GM21367 (cell line): Measurements from ENCODE around the gene CISD3.

Experiments used
- ATAC-seq: cut with Tn5 transposase; IDR thresholded peaks from one replicate; pipeline ENCODE4 v1.9.1; 2021; ENCODE audit not compliant: unreplicated experiment

CISD3 gene

GRCh38 chr17:38742411-38743308 is 12.5 kb downstream of the CISD3 start:
- ATAC-seq, result no peak

GRCh38 chr17:38743556-38744171 is 13.5 kb downstream of the CISD3 start:
- no peak for ATAC-seq

GRCh38 chr17:38745545-38745944 is 15.4 kb downstream of the CISD3 start:
- ATAC-seq, result no peak

GRCh38 chr17:38746004-38746848 is 16.1 kb downstream of the CISD3 start:
- ATAC-seq, result no peak

- ATAC-seq, result no peak
These were observed 16.8 kb downstream of the CISD3 start for GRCh38 chr17:38746849-38747462.

- ATAC-seq, result no peak
These were observed 17.5 kb downstream of the CISD3 start for GRCh38 chr17:38747463-38748148.

GRCh38 chr17:38748149-38748891 is 18.2 kb downstream of the CISD3 start, which contains the start of gene PCGF2:
TSS of gene PCGF2 (minus strand) at chr17:38748336. CDS start at chr17:38740402, 7,934 bp downstream.
- ATAC-seq, result no peak

GRCh38 chr17:38748892-38749222 is 18.7 kb downstream of the CISD3 start:
- ATAC-seq, result no peak

GRCh38 chr17:38749223-38750043 is 19.3 kb downstream of the CISD3 start:
- no peak for ATAC-seq

- ATAC-seq, result no peak
These were observed 19.8 kb downstream of the CISD3 start for GRCh38 chr17:38750044-38750311.

GRCh38 chr17:38750312-38751121 is 20.4 kb downstream of the CISD3 start:
- ATAC-seq, result no peak

GRCh38 chr17:38751144-38751807 is 21.1 kb downstream of the CISD3 start:
- ATAC-seq, result no peak

GRCh38 chr17:38751808-38752307 is 21.7 kb downstream of the CISD3 start:
- no peak for ATAC-seq

- ATAC-seq, result peak; percentile 63
These were observed 22.3 kb downstream of the CISD3 start, which contains the start of gene PSMB3 for GRCh38 chr17:38752308-38753070. TSS of gene PSMB3 (plus strand) at chr17:38752741. CDS start at chr17:38752827, 86 bp downstream.

- ATAC-seq, result no peak
These were observed 22.9 kb downstream of the CISD3 start for GRCh38 chr17:38753071-38753506.

- no peak for ATAC-seq
These were observed 31.5 kb downstream of the CISD3 start for GRCh38 chr17:38761612-38762011.

GRCh38 chr17:38762231-38762630 is 32.1 kb downstream of the CISD3 start:
- ATAC-seq, result no peak
